Measurements from ENCODE around the gene ABCC12.
A peak's percentile ranks its signal among the peaks of the same experiment; 100 is the strongest.

Gene ABCC12
- long read RNA-seq, result 0 reads

DNA sequence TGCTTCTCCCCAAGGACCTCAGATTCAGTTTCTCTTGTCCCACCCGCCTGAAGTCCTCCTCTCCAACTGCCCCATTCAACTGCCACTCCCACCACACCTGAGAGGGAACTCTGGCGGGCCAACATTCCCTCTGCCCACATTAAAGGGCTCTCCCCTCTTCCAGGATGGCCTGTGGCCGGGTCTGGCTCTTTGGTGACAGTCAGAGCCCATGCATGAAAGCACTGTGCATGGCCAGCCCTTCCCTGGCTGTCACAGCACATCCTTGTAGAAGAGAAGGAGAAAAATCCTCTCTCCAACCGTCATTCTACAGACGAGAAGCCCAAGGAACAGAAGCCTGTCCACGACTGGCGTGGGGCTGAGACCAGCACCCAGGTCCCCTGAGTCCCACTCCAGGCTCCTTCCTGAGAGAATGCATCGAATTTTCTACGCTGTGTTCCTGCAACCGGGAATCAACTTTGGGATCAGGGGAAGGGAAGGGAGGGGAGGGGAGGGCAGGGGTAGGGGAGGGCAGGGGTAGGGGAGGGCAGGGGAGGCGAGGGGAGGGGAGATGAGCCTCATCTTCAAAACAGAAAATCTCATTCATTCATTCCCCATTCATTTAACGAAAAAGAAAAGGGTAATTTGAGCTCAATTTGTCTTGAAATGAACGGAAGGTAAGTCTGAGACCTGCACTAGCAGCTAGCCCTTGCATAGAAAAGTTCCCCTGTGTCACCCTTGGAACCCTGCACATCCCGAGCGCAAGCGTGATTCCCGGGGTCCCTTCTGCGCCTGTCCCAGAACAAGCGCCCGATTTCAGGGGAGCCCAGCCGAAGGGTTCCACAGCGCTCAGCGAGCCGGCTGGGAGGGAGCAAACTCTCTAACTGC lies at the start of gene ABCC12:
TSS of gene ABCC12 (minus strand) at position 68 of the 864 bp plus-strand sequence. CDS start 9,569 bp downstream, outside the sequence.
- Histone ChIP-seq H3K27me3 (ENCODE audit: insufficient read depth, poor library complexity, severe bottlenecking) (no peaks in the 10 kb centered on the region), H3K4me3 (replicated peaks; ENCODE audit: insufficient read depth, low read length) (no peak within 1 kb of the TSS), H3K27ac (replicated peaks) (no peak within 1 kb of the TSS)
- no peak for DNase-seq (ENCODE audit: low read depth in 1 of 2, low spot score in 1 of 2)
- TF ChIP-seq POLR2AphosphoS5 (IDR thresholded peaks at IDR 0.05; ENCODE audit: low read depth), result no peak

DNA sequence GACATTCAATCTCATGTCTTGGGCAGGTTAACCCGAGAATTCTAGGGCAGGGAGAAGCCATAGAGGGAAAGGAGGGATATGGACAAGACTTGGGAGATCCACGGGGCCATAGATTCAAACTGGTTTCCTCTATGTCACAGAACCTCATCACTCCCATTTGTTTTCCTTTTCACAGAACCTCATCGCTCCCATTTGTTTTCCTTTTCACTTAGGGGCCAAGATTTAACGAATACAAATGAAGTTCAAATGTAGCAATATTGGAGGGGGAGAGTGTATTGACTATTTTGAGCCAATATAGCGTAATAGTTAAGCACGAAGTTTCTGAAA lies 49.0 kb upstream of the ABCC12 start:
- no peak for TF ChIP-seq SPI1 (IDR thresholded peaks at IDR 0.05; ENCODE audit: borderline replicate concordance, low read depth)
- Histone ChIP-seq H3K27ac (replicated peaks) (no peak overlapping the region), H3K27me3 (ENCODE audit: insufficient read depth, poor library complexity, severe bottlenecking) (no peaks in the 10 kb centered on the region), H3K4me3 (replicated peaks; ENCODE audit: insufficient read depth, low read length) (no peak overlapping the region)
- no peak for DNase-seq (ENCODE audit: low read depth in 1 of 2, low spot score in 1 of 2)

DNA sequence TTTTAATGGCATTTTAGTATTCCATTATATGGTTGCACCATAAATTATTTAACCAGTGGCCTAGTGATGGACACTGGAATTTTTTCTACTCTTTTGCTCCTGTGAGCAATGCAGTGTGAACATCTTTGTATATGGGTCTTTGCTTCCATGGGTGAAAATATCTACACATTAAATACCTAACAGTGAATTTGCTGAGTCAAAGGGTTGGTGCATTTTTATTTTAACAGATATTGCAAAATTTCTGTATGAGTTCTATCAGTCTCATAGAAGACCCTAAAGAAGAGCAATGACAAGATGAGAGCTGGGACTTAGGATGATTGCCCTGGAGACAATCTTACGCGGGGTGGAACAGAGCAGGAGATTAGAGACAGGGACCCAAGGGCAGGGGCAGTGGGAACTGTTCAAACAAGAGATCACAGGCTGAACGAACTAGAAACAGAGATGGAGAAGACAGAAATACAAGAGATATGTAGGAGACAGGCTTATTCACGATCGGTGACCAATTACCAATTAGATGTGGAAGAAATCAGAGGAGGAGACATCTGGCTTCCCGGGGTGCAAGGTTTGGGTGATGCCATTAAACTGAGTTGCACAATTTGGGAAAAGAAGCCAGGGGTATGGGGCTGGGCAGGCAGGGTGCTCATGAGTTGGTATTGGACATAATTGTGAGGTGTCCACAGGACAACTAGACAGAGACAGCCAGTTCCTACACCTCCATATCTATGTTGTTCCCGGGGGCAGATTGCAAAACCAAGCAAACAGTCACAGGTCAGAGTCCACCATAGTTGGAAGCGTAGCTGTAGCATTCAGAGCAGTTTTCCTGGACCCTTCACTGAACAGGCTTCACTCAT lies 48.4 kb upstream of the ABCC12 start:
- no peak overlapping the region for H3K27ac ChIP-seq (replicated peaks)
- TF ChIP-seq POLR2AphosphoS5 (IDR thresholded peaks at IDR 0.05; ENCODE audit: low read depth) (no peak), GABPA (IDR thresholded peaks at IDR 0.05; ENCODE audit: low read depth) (no peak), SPI1 (IDR thresholded peaks at IDR 0.05; ENCODE audit: borderline replicate concordance, low read depth) (no peak)
- TF ChIP-seq, protein P1, sequence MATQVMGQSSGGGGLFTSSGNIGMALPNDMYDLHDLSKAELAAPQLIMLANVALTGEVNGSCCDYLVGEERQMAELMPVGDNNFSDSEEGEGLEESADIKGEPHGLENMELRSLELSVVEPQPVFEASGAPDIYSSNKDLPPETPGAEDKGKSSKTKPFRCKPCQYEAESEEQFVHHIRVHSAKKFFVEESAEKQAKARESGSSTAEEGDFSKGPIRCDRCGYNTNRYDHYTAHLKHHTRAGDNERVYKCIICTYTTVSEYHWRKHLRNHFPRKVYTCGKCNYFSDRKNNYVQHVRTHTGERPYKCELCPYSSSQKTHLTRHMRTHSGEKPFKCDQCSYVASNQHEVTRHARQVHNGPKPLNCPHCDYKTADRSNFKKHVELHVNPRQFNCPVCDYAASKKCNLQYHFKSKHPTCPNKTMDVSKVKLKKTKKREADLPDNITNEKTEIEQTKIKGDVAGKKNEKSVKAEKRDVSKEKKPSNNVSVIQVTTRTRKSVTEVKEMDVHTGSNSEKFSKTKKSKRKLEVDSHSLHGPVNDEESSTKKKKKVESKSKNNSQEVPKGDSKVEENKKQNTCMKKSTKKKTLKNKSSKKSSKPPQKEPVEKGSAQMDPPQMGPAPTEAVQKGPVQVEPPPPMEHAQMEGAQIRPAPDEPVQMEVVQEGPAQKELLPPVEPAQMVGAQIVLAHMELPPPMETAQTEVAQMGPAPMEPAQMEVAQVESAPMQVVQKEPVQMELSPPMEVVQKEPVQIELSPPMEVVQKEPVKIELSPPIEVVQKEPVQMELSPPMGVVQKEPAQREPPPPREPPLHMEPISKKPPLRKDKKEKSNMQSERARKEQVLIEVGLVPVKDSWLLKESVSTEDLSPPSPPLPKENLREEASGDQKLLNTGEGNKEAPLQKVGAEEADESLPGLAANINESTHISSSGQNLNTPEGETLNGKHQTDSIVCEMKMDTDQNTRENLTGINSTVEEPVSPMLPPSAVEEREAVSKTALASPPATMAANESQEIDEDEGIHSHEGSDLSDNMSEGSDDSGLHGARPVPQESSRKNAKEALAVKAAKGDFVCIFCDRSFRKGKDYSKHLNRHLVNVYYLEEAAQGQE (IDR thresholded peaks at IDR 0.05; ENCODE audit: insufficient replicate concordance, low read depth), result no peak
- TF ChIP-seq, protein P2, sequence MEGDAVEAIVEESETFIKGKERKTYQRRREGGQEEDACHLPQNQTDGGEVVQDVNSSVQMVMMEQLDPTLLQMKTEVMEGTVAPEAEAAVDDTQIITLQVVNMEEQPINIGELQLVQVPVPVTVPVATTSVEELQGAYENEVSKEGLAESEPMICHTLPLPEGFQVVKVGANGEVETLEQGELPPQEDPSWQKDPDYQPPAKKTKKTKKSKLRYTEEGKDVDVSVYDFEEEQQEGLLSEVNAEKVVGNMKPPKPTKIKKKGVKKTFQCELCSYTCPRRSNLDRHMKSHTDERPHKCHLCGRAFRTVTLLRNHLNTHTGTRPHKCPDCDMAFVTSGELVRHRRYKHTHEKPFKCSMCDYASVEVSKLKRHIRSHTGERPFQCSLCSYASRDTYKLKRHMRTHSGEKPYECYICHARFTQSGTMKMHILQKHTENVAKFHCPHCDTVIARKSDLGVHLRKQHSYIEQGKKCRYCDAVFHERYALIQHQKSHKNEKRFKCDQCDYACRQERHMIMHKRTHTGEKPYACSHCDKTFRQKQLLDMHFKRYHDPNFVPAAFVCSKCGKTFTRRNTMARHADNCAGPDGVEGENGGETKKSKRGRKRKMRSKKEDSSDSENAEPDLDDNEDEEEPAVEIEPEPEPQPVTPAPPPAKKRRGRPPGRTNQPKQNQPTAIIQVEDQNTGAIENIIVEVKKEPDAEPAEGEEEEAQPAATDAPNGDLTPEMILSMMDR (IDR thresholded peaks at IDR 0.05; ENCODE audit: insufficient read depth, low read length), result no peak
- no peak for DNase-seq (ENCODE audit: low read depth in 1 of 2, low spot score in 1 of 2)
- no peaks in the 10 kb centered on the region for H3K27me3 ChIP-seq (ENCODE audit: insufficient read depth, poor library complexity, severe bottlenecking)
- H3K4me3 ChIP-seq (replicated peaks; ENCODE audit: insufficient read depth, low read length), result no peak overlapping the region

DNA sequence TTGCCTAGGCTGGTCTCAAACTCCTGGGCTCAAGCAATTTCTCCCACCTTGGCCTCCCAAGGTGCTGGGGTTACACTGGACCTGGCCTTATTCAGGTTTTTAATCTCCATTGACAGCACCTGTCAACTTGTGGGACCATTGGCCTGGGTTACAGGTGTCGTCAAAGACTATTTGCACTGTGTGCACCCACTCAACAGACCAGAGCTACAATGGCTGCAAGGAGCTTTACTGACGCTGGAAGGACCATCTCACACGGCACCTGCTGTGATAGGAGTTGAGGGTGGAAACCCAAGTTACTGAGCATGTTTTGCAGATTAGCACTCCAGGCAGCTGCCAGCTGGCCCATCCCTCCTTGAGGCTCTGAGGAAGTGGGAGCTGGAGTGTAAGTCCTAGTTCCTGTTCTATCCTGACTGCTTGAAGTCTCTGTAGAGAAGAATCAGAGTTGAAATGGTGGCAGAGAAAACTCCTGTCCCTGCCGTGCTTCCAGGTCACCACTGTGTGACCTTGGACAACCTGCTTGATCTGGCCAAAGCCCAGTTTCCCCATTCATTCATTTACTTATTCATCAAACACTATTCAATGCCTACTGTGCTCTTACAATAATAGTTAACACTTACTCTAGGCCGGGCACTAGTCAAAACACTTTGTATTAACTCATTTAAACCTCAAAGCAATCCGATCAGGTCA lies 45.9 kb upstream of the ABCC12 start:
- 0 out of 2 replicates have a peak overlapping the region, but pooled peaks have one; percentile 9 for H3K27ac ChIP-seq (replicated peaks)
- DNase-seq (ENCODE audit: low read depth in 1 of 2, low spot score in 1 of 2), result peak in 1 of 2 experiments; percentile 66
- no peak overlapping the region for H3K4me3 ChIP-seq (replicated peaks; ENCODE audit: insufficient read depth, low read length)
- TF ChIP-seq SPI1 (IDR thresholded peaks at IDR 0.05; ENCODE audit: borderline replicate concordance, low read depth) (peak; percentile 82), GABPA (IDR thresholded peaks at IDR 0.05; ENCODE audit: low read depth) (no peak)
- H3K27me3 ChIP-seq (ENCODE audit: insufficient read depth, poor library complexity, severe bottlenecking), result no peaks in the 10 kb centered on the region

DNA sequence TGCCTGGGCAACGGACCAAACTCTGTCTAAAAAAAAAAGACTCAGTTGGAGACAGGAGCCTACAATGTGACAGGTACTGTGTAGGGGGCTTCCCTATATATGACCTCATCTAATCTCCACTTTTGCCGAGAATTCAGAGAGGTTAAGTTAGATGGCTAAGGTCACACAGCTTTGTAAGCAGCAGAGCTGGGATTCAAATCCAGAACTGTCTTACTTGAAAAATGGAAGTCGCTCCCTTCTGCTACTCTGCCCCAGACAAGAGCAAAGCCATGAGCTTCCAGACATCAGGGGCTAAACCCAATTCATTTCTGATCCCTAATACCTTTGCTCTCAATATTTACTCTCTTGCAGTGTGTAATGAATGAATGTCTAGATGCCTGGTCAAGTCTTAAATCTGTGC lies 41.5 kb upstream of the ABCC12 start:
- no peak overlapping the region for H3K4me3 ChIP-seq (replicated peaks; ENCODE audit: insufficient read depth, low read length)
- H3K27me3 ChIP-seq (ENCODE audit: insufficient read depth, poor library complexity, severe bottlenecking), result no peaks in the 10 kb centered on the region
- no peak overlapping the region for H3K27ac ChIP-seq (replicated peaks)
- no peak for TF ChIP-seq GABPA (IDR thresholded peaks at IDR 0.05; ENCODE audit: low read depth)
- DNase-seq (ENCODE audit: low read depth in 1 of 2, low spot score in 1 of 2), result no peak

DNA sequence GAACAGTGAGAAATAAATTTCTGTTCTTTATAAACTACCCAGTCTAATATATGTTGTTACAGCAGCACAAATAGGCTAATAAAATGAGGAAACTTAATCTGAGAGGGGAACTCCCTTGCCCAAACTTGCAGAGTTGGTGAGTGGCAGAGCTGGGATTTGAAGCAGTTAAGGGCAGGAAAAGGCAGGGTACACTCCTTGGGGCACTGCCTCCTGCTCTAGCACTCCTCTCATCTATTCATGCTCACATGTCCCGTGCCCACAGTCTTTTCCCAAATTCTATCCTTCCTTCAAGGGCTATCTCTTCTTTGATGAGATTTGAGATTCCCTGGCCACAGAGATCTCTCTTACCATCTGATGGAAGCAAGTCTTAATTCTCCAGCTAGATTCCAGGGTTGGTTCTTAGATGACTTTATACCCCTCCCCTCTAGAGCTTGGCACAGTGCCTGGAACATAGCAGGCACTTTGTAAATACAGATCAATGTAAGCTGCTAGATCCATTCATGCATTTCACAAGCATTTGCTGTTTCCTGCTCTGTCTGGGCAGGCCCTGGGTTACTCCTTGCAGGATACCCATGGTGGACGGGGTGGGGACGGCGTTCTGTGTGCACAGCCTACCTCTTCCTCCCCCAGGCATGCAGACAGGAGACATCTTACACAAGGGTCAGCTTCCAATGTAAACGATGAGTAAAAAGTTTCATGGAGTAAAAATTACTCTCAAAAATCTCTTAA lies 39.2 kb upstream of the ABCC12 start:
- TF ChIP-seq SPI1 (IDR thresholded peaks at IDR 0.05; ENCODE audit: borderline replicate concordance, low read depth), result no peak
- TF ChIP-seq, protein P2 (IDR thresholded peaks at IDR 0.05; ENCODE audit: insufficient read depth, low read length), result no peak
- TF ChIP-seq POLR2AphosphoS5 (IDR thresholded peaks at IDR 0.05; ENCODE audit: low read depth), result no peak
- TF ChIP-seq GABPA (IDR thresholded peaks at IDR 0.05; ENCODE audit: low read depth), result no peak
- TF ChIP-seq, protein P1 (IDR thresholded peaks at IDR 0.05; ENCODE audit: insufficient replicate concordance, low read depth), result no peak
- Histone ChIP-seq H3K27ac (replicated peaks) (no peak overlapping the region), H3K27me3 (ENCODE audit: insufficient read depth, poor library complexity, severe bottlenecking) (no peaks in the 10 kb centered on the region), H3K4me3 (replicated peaks; ENCODE audit: insufficient read depth, low read length) (no peak overlapping the region)
- peak in 1 of 2 experiments; percentile 8 for DNase-seq (ENCODE audit: low read depth in 1 of 2, low spot score in 1 of 2)
